K562 (cell line): Measurements from ENCODE around the gene CDK14. TPM values are rescaled to one million over a fixed set of nuclear protein-coding genes. Genes with fewer than 3 reads are reported as not detected.

Experiments
- ATAC-seq: fragments of 200-7000 bp; cut with Tn5 transposase; 3 replicates; pipeline ENCODE4 v1.9.1; 2020; ENCODE audit warnings: moderate library complexity
- BruUV-seq: library from RNA; stranded (reverse); fragments of 400-500 nt; replicated peaks from 2 replicates; lab custom pipeline; 2021; lab: Mats Ljungman, UMichigan
- CTCF ChIA-PET: fragments of 300-600 bp; formaldehyde crosslinking; extraction: SDS; loops from one replicate; lab custom pipeline; 2021; ENCODE audit warnings: low intra/inter-chr PET ratio; lab: Yijun Ruan, JAX
- POLR2A ChIA-PET: fragments of 300-600, 350-650 bp; sonication (Branson Sonifier 250); formaldehyde crosslinking; extraction: SDS; loops from one replicate; lab custom pipeline; 2021; ENCODE audit warnings: antibody characterized with exemption, inconsistent platforms; lab: Yijun Ruan, JAX
- DNase-seq, 4 experiments: peaks; one replicate each; pipeline versions ENCODE4 v3.0.0 to v3.0.0-alpha.2; 2011 to 2018; ENCODE audit warnings: low spot score in 3 of 4, mixed read lengths in 3 of 4; ENCODE audit errors: extremely low read depth in 1 of 4
- FAIRE-seq: peaks from 2 replicates; lab custom pipeline; 2011; peaks lifted over from hg19 to GRCh38; lab: Jason Lieb, UNC
- H2AFZ ChIP-seq: 2 replicates; pipeline ENCODE4 v1.6.0; 2011; ENCODE audit warnings: low read depth, low read length, control low read depth, inconsistent platforms
- H3K27ac ChIP-seq: fragments of 200-600 bp; 3 replicates; pipeline ENCODE4 v1.8.0; 2011; ENCODE audit warnings: low read depth, mild to moderate bottlenecking, control low read depth, inconsistent platforms, low read length, moderate library complexity, mixed read lengths; ENCODE audit errors: extremely low read depth
- H3K27me3 ChIP-seq, 2 experiments: fragments of 300-600 bp in 1 of 2; 2 replicates in 1 of 2; 3 replicates in 1 of 2; pipeline versions ENCODE4 v1.6.0 to v1.8.0; 2011; ENCODE audit warnings: inconsistent platforms in 2 of 2, low read length in 2 of 2, mild to moderate bottlenecking in 1 of 2, mixed read lengths in 1 of 2, moderate library complexity in 1 of 2; ENCODE audit not compliant: control insufficient read depth in 2 of 2, insufficient read depth in 2 of 2
- H3K36me3 ChIP-seq: fragments of 300-600 bp; 3 replicates; pipeline ENCODE4 v1.8.0; 2011; ENCODE audit warnings: mild to moderate bottlenecking, low read length, inconsistent platforms; ENCODE audit not compliant: control insufficient read depth, insufficient read depth
- H3K4me1 ChIP-seq, 2 experiments: fragments of 200-600 bp in 1 of 2; replicated peaks in 1 of 2; 2 replicates in 1 of 2; 3 replicates in 1 of 2; pipeline versions ENCODE4 v1.5.1 to v1.8.0; 2011; ENCODE audit warnings: inconsistent platforms in 2 of 2, low read length in 2 of 2, mild to moderate bottlenecking in 1 of 2, mixed read lengths in 1 of 2, moderate library complexity in 1 of 2; ENCODE audit not compliant: control insufficient read depth in 2 of 2, insufficient read depth in 2 of 2
- H3K4me2 ChIP-seq: 2 replicates; pipeline ENCODE4 v1.6.1; 2011; ENCODE audit warnings: low read length, control low read depth, inconsistent platforms, mixed read lengths; ENCODE audit not compliant: insufficient read depth
- H3K4me3 ChIP-seq: fragments of 200-600 bp; sonication (generic), shearing (Covaris generic); 2 replicates; pipeline ENCODE4 v1.5.1; 2016; ENCODE audit warnings: control low read depth, inconsistent platforms
- H3K79me2 ChIP-seq: fragments of 200-600 bp; 3 replicates; pipeline ENCODE4 v1.8.0; 2011; ENCODE audit warnings: low read length, inconsistent platforms; ENCODE audit not compliant: control insufficient read depth, insufficient read depth
- H3K9ac ChIP-seq, 2 experiments: 2 replicates each; pipeline versions ENCODE4 v1.6.0 to v1.6.1; 2011; ENCODE audit warnings: low read depth in 2 of 2, low read length in 2 of 2, control low read depth in 1 of 2, inconsistent platforms in 1 of 2, mild to moderate bottlenecking in 1 of 2, mixed read lengths in 1 of 2; ENCODE audit not compliant: insufficient read depth in 1 of 2
- H3K9me1 ChIP-seq: one replicate; pipeline ENCODE4 v1.6.0; 2011; ENCODE audit warnings: inconsistent platforms, mild to moderate bottlenecking, low read length, moderate library complexity; ENCODE audit not compliant: control insufficient read depth, insufficient read depth
- H3K9me3 ChIP-seq: replicated peaks from 2 replicates; pipeline ENCODE4 v1.5.1; 2011; ENCODE audit warnings: low read depth, low read length, inconsistent platforms; ENCODE audit not compliant: control insufficient read depth, insufficient read depth
- H4K20me1 ChIP-seq: replicated peaks from 2 replicates; pipeline ENCODE4 v1.6.1; 2011; ENCODE audit warnings: low read length, inconsistent platforms, mixed read lengths; ENCODE audit not compliant: control insufficient read depth, insufficient read depth
- ADNP ChIP-seq: fragments of 200-800 bp; sonication (Bioruptor generic); IDR thresholded peaks from 2 replicates; pipeline ENCODE4 v1.6.1; 2016; ENCODE audit warnings: missing genetic modification characterization, missing compliant biosample characterization
- ELK3 ChIP-seq: fragments of 450-650 bp; formaldehyde crosslinking; IDR thresholded peaks from 2 replicates; pipeline ENCODE4 v1.4.0; 2020; ENCODE audit warnings: mild to moderate bottlenecking
- NCOA6 ChIP-seq: fragments of 450-650 bp; IDR thresholded peaks from 2 replicates; pipeline ENCODE4 v1.6.1; 2017; ENCODE audit warnings: mild to moderate bottlenecking
- ZNF282 ChIP-seq: sonication (generic); formaldehyde crosslinking; IDR thresholded peaks from 2 replicates; pipeline ENCODE4 v1.8.1; 2023; ENCODE audit warnings: missing genetic modification reagents
- WGBS: fragments of 100-300 bp; shearing (Covaris generic); methylation state at CpG from one replicate; pipeline ENCODE4 v1.1.6; 2016; ENCODE audit warnings: low coverage, mixed read lengths; ENCODE audit not compliant: insufficient coverage; ENCODE audit errors: missing lambda C conversion rate; 5-methylcytosine and 5-hydroxymethylcytosine counted together
- in situ Hi-C: fragments of 300-500 bp; cut with MboI; formaldehyde crosslinking; loops from 4 replicates; pipeline ENCODE4 v1.15.0; 2018; ENCODE audit warnings: inconsistent platforms, mixed read lengths
- intact Hi-C: fragments of 100-400 bp; cut with micrococcal nuclease; formaldehyde crosslinking; loops from 2 replicates; pipeline ENCODE4 v1.14.2; 2022
- polyA plus RNA-seq, 8 experiments: library from polyadenylated mRNA; depleted of rRNA in 4 of 8; stranded (reverse) in 5 of 8; unstranded in 3 of 8; fragments of >200 nt; fragmentation: Nextera tagmentation in 2 of 8; fragmentation: Illumina TruSeq in 1 of 8; extraction: Ambion mirVana in 2 of 8; extraction: Trizol in 1 of 8; gene quantifications; 2 replicates each; pipeline versions ENCODE4 v1.2.1 to v1.2.3, GENCODE V29; 2011 to 2014; ENCODE audit warnings: inconsistent platforms in 1 of 8, missing spikeins in 1 of 8
- total RNA-seq, 7 experiments: library from RNA; depleted of rRNA in 6 of 7; stranded (reverse); fragments of >200 nt in 6 of 7; fragmentation: Illumina TruSeq in 2 of 7; extraction: Trizol in 2 of 7; gene quantifications; 2 replicates each; pipeline versions ENCODE4 v1.2.1 to v1.2.3, GENCODE V29; 2011 to 2021; ENCODE audit warnings: low replicate concordance in 1 of 7
- TF ChIP-seq, protein P1 (sequence below): fragments of 450-650 bp; IDR thresholded peaks from 2 replicates; pipeline ENCODE4 v1.6.1; 2017; ENCODE audit warnings: mild to moderate bottlenecking, moderate library complexity

CDK14 gene
- total and polyA plus RNA-seq, 9 of the 15 experiments (the other 6 are each of a cell fraction or from before 2014, with no cell fraction given) = 0.03 to 0.91 (median 0.16) TPM

DNA sequence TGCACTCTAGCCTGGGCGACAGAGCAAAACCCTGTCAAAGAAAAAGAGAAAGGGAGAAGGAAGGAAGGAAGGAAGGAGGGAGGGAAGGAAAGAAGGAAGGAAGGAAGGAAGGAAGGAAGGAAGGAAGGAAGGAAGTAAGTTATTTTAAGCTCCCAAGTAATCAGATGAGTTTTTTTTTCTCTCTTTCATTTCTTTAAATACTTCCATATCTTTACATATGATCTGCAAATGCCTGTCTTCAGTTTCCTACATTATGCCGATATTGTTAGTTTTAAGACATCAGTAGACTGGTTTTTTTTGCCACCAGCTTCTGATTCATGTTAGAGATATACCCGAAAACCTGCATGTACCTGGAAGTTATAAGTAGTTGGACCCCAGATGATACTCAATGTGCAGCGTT, 495.5 kb downstream of the CDK14 start:
- WGBS = 0% methylated on average over 4 of the region's 4 CpGs
- ATAC-seq (no peak), DNase-seq (no peak), FAIRE-seq (no peak)
- Histone ChIP-seq H3K4me1 (no peaks in the 10 kb centered on the region), H3K79me2 (no peaks in the 10 kb centered on the region), H3K27ac (no peak overlapping the region), H3K4me2 (no peak overlapping the region), H3K36me3 (no peaks in the 10 kb centered on the region), H3K9me3 (no peaks in the 10 kb centered on the region), H3K9ac (no peak overlapping the region), H3K4me3 (no peak overlapping the region), H2AFZ (no peak overlapping the region), H3K27me3 (no peaks in the 10 kb centered on the region), H4K20me1 (no peaks in the 10 kb centered on the region), H3K9me1 (no peaks in the 10 kb centered on the region)
- intact Hi-C loops = loop anchor here (5.0 kb wide), 1 partner anchor 201 kb away; no protein-coding TSS in a partner anchor
- no peak for TF ChIP-seq ADNP (tag)
- TF ChIP-seq, protein P1, sequence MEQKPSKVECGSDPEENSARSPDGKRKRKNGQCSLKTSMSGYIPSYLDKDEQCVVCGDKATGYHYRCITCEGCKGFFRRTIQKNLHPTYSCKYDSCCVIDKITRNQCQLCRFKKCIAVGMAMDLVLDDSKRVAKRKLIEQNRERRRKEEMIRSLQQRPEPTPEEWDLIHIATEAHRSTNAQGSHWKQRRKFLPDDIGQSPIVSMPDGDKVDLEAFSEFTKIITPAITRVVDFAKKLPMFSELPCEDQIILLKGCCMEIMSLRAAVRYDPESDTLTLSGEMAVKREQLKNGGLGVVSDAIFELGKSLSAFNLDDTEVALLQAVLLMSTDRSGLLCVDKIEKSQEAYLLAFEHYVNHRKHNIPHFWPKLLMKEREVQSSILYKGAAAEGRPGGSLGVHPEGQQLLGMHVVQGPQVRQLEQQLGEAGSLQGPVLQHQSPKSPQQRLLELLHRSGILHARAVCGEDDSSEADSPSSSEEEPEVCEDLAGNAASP = no peak
- no peak for TF ChIP-seq NCOA6
- no peak for TF ChIP-seq ELK3 (CRISPR knock-in tag)
- TF ChIP-seq ZNF282 (CRISPR knock-in tag) = no peak
- ChIA-PET CTCF (no interaction called here), POLR2A (no interaction called here)
- no TSS peak for BruUV-seq
- in situ Hi-C loops = no loop called here
